B cell (primary cell): ENCODE measurements around the gene PTPRU. TPM values are rescaled to one million over a fixed set of nuclear protein-coding genes. Genes with fewer than 3 reads are reported as not detected.

Experiments
- ATAC-seq: fragments of 200-7000 bp; cut with Tn5 transposase; one replicate; pipeline ENCODE4 v1.10.0; 2021; ENCODE audit warnings: low read depth, mild to moderate bottlenecking, moderate number of reproducible peaks, moderate library complexity
- CTCF ChIA-PET: fragments of 350-600 bp; sonication (Branson Sonifier 250); formaldehyde crosslinking; loops from one replicate; lab custom pipeline; 2021; ENCODE audit warnings: antibody characterized with exemption, inconsistent platforms; lab: Charles Lee
- POLR2A ChIA-PET: fragments of 350-600 bp; sonication (Branson Sonifier 250); formaldehyde crosslinking; loops from one replicate; lab custom pipeline; 2021; ENCODE audit warnings: antibody characterized with exemption; lab: Charles Lee
- DNase-seq: peaks from one replicate; pipeline ENCODE4 v3.0.0; 2013
- H2AFZ ChIP-seq: 2 replicates; pipeline ENCODE4 v1.6.1; 2012; ENCODE audit warnings: mild to moderate bottlenecking, low read depth, low read length; ENCODE audit not compliant: insufficient read depth, poor library complexity, severe bottlenecking
- H3K27ac ChIP-seq, 2 donors: 1 replicate in 1 of 2; 2 replicates in 1 of 2; pipeline ENCODE4 v1.5.1; 2012 to 2013; ENCODE audit warnings: low read length in 2 of 2, mild to moderate bottlenecking in 2 of 2, moderate library complexity in 1 of 2
- H3K27me3 ChIP-seq, 4 experiments: fragments of 200-600 bp in 1 of 4; sonication (generic) in 1 of 4; replicated peaks in 1 of 4; 1 replicate in 2 of 4; 2 replicates in 2 of 4; pipeline versions ENCODE4 v1.6.1 to v1.7.0; 2013 to 2016; ENCODE audit warnings: low read length in 3 of 4, mild to moderate bottlenecking in 2 of 4, mixed read lengths in 1 of 4, moderate library complexity in 1 of 4; ENCODE audit not compliant: insufficient read depth in 4 of 4, control insufficient read depth in 3 of 4; ENCODE audit errors: control extremely low read depth in 1 of 4
- H3K36me3 ChIP-seq, 2 experiments: replicated peaks in 1 of 2; 1 replicate in 1 of 2; 2 replicates in 1 of 2; pipeline versions ENCODE4 v1.6.1 to v1.7.1; 2013; ENCODE audit warnings: low read length in 1 of 2; ENCODE audit not compliant: insufficient read depth in 2 of 2, control insufficient read depth in 1 of 2; ENCODE audit errors: control extremely low read depth in 1 of 2, extremely low read depth in 1 of 2
- H3K4me1 ChIP-seq, 2 donors: fragments of 200-600 bp in 1 of 2; sonication (generic) in 1 of 2; 1 replicate in 1 of 2; 2 replicates in 1 of 2; pipeline versions ENCODE4 v1.5.1 to v1.6.1; 2013 to 2017; ENCODE audit warnings: low read length in 2 of 2; ENCODE audit not compliant: control insufficient read depth in 2 of 2, insufficient read depth in 2 of 2
- H3K4me2 ChIP-seq: replicated peaks from 2 replicates; pipeline ENCODE3; 2012; ENCODE audit warnings: mild to moderate bottlenecking, low read depth, low read length; ENCODE audit not compliant: poor library complexity, severe bottlenecking
- H3K4me3 ChIP-seq, 5 experiments: fragments of 200-600 bp in 1 of 5; sonication (generic) in 1 of 5; 1 replicate in 3 of 5; 2 replicates in 2 of 5; pipeline versions ENCODE4 v1.5.1 to v1.7.0; 2011 to 2016; ENCODE audit warnings: low read length in 4 of 5, mild to moderate bottlenecking in 4 of 5, low read depth in 2 of 5, control low read depth in 1 of 5, moderate library complexity in 1 of 5; ENCODE audit not compliant: insufficient read depth in 1 of 5; ENCODE audit errors: control extremely low read depth in 1 of 5, extremely low read depth in 1 of 5
- H3K79me2 ChIP-seq: fragments of 200-600 bp; sonication (generic); one replicate; pipeline ENCODE4 v1.6.0; 2016; ENCODE audit warnings: low read length; ENCODE audit not compliant: control insufficient read depth, insufficient read depth
- H3K9ac ChIP-seq: fragments of 200-600 bp; sonication (generic); 2 replicates; pipeline ENCODE4 v1.6.1; 2017; ENCODE audit warnings: mild to moderate bottlenecking, low read length, moderate library complexity
- H3K9me3 ChIP-seq, 3 donors: one replicate each; pipeline versions ENCODE4 v1.6.1 to v1.7.1; 2013; ENCODE audit warnings: low read length in 2 of 3; ENCODE audit not compliant: control insufficient read depth in 2 of 3, insufficient read depth in 1 of 3; ENCODE audit errors: control extremely low read depth in 1 of 3
- H4K20me1 ChIP-seq: 2 replicates; pipeline ENCODE4 v1.6.0; 2012; ENCODE audit warnings: mild to moderate bottlenecking, low read length; ENCODE audit not compliant: insufficient read depth, control insufficient read depth, poor library complexity, severe bottlenecking
- H3K27ac Mint-ChIP-seq: one replicate; pipeline ENCODE4 v1.8.0; 2021; ENCODE audit warnings: mixed read lengths
- H3K27me3 Mint-ChIP-seq: one replicate; pipeline ENCODE4 v1.8.0; 2021; ENCODE audit warnings: mixed read lengths
- H3K4me1 Mint-ChIP-seq: one replicate; pipeline ENCODE4 v1.8.0; 2021; ENCODE audit warnings: mixed read lengths
- H3K4me3 Mint-ChIP-seq: one replicate; pipeline ENCODE4 v1.8.0; 2021; ENCODE audit warnings: mixed read lengths
- H3K9me3 Mint-ChIP-seq: one replicate; pipeline ENCODE4 v1.8.0; 2022; ENCODE audit warnings: mixed read lengths; ENCODE audit not compliant: insufficient read depth
- EZH2 ChIP-seq: IDR thresholded peaks from 2 replicates; pipeline ENCODE4 v1.6.1; 2012; ENCODE audit warnings: borderline replicate concordance, low read depth, mild to moderate bottlenecking, moderate library complexity, low read length; ENCODE audit not compliant: insufficient read depth, poor library complexity, severe bottlenecking
- WGBS: methylation state at CpG from one replicate; pipeline ENCODE4 v1.1.5; 2013; ENCODE audit warnings: missing lambda C conversion rate; ENCODE audit not compliant: insufficient coverage; 5-methylcytosine and 5-hydroxymethylcytosine counted together
- intact Hi-C: fragments of 100-400 bp; cut with micrococcal nuclease; formaldehyde crosslinking; loops from one replicate; pipeline ENCODE4 v1.10.0; 2022
- polyA plus RNA-seq: library from polyadenylated mRNA; depleted of rRNA; stranded (reverse); fragments of >200 nt; gene quantifications from 2 replicates; pipeline ENCODE4 v1.2.3, GENCODE V29; 2012
- total RNA-seq, 2 donors: library from RNA; stranded (reverse); fragments of 120-200 nt in 1 of 2; gene quantifications; 1 replicate in 1 of 2; 2 replicates in 1 of 2; pipeline versions ENCODE4 v1.2.3 to v1.2.4, GENCODE V29; 2013 to 2022
- TF ChIP-seq, protein P1 (sequence below): fragments of 200-600 bp; IDR thresholded peaks from one replicate; pipeline ENCODE4 v1.8.0; 2022; ENCODE audit warnings: antibody characterized with exemption, mild to moderate bottlenecking

The PTPRU gene
- total and polyA plus RNA-seq, 2 donors (not counting 1 experiment from before 2014, with no cell fraction given), result 0.10 to 0.25 TPM

DNA sequence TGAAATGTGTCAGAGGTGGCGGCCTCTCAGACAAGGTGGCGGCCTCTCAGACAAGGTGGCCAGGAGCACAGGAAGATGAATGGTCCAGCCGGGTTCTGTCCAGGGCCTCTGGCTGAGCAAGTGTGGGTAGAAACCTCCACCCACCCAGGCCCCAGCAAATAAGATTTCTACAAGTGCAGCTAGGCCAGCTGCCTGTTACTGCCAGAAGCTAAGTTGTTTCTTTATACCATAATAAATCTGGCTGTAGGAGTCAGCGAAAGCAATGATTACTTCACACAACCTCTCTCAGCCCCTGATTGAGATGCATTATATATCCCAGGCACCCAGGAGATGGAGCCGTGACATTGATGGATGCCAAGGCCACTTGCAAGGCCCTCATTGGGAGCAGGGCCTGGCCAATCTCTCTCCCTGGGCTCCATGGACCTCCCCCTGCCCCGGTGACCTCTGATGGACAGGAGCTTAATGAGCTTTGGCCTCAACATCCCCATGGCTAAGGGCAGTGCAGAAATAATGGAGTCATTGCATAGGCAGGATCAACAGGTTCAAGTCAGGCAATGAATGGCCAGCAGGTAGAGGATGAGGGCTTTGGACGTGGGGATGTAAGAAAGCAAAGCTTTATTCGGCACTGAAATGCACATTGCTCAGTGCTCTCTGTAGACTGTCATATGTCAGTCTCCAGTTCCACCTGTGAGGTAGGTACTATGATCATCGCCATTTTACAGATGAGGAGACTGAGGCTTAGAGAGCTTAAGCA is 92.9 kb downstream of the PTPRU start:
- no peaks in the 10 kb centered on the region for H3K36me3 ChIP-seq
- no peak for ATAC-seq
- intact Hi-C loops, result no loop called here
- H4K20me1 ChIP-seq, result no peaks in the 10 kb centered on the region
- Mint-ChIP-seq H3K4me3 (no peak overlapping the region), H3K9me3 (no peaks in the 10 kb centered on the region), H3K4me1 (no peaks in the 10 kb centered on the region), H3K27ac (no peak overlapping the region), H3K27me3 (peaks cover 17% of the 10 kb centered on the region)
- no peak for TF ChIP-seq EZH2
- TF ChIP-seq, protein P1, sequence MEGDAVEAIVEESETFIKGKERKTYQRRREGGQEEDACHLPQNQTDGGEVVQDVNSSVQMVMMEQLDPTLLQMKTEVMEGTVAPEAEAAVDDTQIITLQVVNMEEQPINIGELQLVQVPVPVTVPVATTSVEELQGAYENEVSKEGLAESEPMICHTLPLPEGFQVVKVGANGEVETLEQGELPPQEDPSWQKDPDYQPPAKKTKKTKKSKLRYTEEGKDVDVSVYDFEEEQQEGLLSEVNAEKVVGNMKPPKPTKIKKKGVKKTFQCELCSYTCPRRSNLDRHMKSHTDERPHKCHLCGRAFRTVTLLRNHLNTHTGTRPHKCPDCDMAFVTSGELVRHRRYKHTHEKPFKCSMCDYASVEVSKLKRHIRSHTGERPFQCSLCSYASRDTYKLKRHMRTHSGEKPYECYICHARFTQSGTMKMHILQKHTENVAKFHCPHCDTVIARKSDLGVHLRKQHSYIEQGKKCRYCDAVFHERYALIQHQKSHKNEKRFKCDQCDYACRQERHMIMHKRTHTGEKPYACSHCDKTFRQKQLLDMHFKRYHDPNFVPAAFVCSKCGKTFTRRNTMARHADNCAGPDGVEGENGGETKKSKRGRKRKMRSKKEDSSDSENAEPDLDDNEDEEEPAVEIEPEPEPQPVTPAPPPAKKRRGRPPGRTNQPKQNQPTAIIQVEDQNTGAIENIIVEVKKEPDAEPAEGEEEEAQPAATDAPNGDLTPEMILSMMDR, result no peak
- H3K79me2 ChIP-seq, result no peaks in the 10 kb centered on the region
- no peaks in the 10 kb centered on the region for H3K9me3 ChIP-seq
- ChIA-PET POLR2A (no interaction called here), CTCF (no interaction called here)
- H3K9ac ChIP-seq, result no peak overlapping the region
- H3K4me3 ChIP-seq, result no peak overlapping the region
- H3K27me3 ChIP-seq, result no peaks in the 10 kb centered on the region
- no peak overlapping the region for H3K27ac ChIP-seq
- no peaks in the 10 kb centered on the region for H3K4me1 ChIP-seq
- WGBS, result 98% methylated on average over 7 of the region's 9 CpGs
- H2AFZ ChIP-seq, result no peak overlapping the region
- no peak overlapping the region for H3K4me2 ChIP-seq
- no peak for DNase-seq

DNA sequence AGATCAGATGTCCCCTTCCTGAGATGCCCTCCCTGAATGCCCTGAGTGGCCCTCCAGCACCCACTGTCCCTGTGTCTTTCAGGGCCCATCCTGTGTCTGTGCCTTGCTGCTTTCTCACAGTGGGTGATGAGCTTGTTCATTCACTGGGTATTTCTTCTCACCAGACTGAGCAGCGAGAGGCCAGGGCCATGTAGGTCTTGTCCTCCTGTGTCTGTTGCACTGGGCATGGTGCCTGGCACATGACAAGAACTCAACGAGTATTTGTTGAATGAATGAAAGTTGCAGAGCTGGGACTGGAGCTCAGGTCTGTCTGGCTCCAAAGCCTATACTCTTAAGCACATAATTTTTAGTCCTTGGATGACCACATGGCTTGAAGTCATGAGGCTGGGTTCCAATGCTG is 93.8 kb downstream of the PTPRU start:
- POLR2A ChIA-PET, result no interaction called here
- peaks cover 22% of the 10 kb centered on the region for H3K27me3 Mint-ChIP-seq

More for the DNA sequence above, 93.8 kb downstream of the PTPRU start:
- Histone ChIP-seq H3K79me2 (no peaks in the 10 kb centered on the region), H2AFZ (no peak overlapping the region), H3K9me3 (peaks cover 0 to 1% (median 0%) of the 10 kb centered on the region in 3 donors), H3K27me3 (no peaks in the 10 kb centered on the region), H3K36me3 (no peaks in the 10 kb centered on the region), H3K4me1 (no peaks in the 10 kb centered on the region), H3K4me2 (no peak overlapping the region), H3K27ac (no peak overlapping the region), H3K9ac (no peak overlapping the region), H4K20me1 (no peaks in the 10 kb centered on the region), H3K4me3 (no peak overlapping the region)
- intact Hi-C loops, result no loop called here
- CTCF ChIA-PET, result no interaction called here
- Mint-ChIP-seq H3K27ac (no peak overlapping the region), H3K4me3 (no peak overlapping the region), H3K4me1 (no peaks in the 10 kb centered on the region), H3K9me3 (no peaks in the 10 kb centered on the region)
- no peak for DNase-seq
- TF ChIP-seq, protein P1, result no peak
- no peak for TF ChIP-seq EZH2
- ATAC-seq, result no peak
- 86% methylated on average over 2 of the region's 2 CpGs for WGBS
